Measurements from ENCODE around the gene CAMTA1. TPM values are rescaled to one million over a fixed set of nuclear protein-coding genes. Genes with fewer than 3 reads are reported as not detected.

The CAMTA1 gene
- total RNA-seq, 1 donor from 2014 or later, result 40.9 TPM

DNA sequence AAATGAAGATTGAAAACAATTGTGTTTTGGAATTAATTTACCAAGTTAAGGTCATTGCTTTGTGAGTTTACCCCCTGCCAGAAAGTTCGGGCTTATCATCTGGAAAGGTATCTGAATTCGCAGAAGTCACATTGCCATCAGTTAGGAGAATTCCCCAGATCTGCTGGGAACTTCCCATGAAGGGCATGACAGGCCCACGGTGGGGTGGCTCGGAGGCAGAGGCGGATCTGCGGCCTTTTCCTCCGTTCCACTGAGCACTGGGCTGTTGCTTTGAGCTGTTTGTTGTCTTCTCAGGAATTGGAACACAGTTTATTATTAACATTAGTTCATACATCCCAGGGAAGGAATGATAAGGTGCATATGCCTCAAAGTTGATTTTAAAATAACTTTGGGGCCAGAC, 320.0 kb downstream of the CAMTA1 start:
- DNase-seq (ENCODE audit: low read depth in 2 of 2), result no peak

- no peak for DNase-seq (ENCODE audit: low read depth in 2 of 2)
Measured at GRCh38 chr1:7106442-7107108, 321.3 kb downstream of the CAMTA1 start.

GRCh38 chr1:7107109-7107830, 322.0 kb downstream of the CAMTA1 start:
- no peak for DNase-seq (ENCODE audit: low read depth in 2 of 2)

GRCh38 chr1:7108251-7108650, 323.0 kb downstream of the CAMTA1 start:
- DNase-seq (ENCODE audit: low read depth in 2 of 2), result no peak

DNA sequence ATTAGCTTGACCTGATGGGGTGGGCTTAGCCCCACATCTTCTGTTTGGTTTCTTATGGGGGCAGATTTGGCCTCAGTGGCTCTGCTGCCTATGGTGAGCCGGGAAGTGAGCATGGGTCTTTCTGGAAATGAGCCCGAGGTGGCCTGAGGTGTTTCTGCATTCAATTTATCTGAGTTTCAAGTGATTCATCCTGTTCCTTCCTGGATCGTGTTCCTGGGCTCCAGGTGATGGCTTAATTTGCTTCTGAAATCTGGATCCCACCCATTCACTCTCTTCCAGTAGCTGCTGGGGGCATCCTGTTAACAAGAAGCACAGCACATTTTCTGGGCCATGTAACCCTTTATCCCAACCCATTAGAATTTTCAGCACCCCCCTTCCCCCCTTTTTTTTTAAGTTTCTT, 324.6 kb downstream of the CAMTA1 start:
- no peak for DNase-seq (ENCODE audit: low read depth in 2 of 2)

GRCh38 chr1:7110321-7110720, 325.1 kb downstream of the CAMTA1 start:
- DNase-seq (ENCODE audit: low read depth in 2 of 2), result no peak

DNA sequence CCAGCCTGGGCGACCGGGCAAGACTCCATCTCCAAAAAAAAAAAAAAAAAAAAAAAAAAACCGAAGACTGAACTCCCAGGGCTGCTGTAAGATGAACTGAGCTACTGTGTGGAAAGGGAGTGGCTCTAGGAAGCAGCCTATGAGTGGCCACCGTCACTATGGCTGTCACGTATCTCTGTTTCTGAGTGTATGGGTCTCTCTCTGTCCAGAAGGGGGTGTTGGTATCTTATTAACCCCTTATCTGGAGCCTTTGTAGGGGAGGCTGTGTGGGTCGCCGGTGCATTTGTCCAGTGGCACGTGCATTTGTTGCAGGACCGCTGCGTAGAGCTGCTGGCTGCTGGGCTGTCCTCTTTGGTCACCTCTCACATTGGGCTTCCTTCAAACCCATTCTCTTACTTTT, 326.6 kb downstream of the CAMTA1 start:
- no peak for DNase-seq (ENCODE audit: low read depth in 2 of 2)

DNA sequence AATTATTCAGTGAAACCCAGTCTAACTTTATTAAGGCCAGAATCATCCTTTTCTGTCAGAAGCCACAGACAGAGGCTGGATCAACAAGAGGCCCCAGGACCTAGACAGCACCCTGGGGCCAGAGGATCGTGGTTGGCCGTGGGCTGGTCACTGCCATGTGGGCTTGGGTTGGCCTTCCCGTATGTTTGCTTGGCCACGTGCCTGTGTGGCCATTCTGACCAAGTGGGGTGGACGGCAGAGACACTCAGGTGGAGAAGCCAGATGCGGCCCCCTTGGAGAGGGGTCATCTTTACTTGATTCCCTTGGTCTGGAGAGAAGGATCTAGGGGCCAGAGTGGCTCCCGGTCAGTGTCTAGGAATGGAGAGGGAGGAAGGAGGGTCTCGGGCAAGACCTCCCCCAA, 327.9 kb downstream of the CAMTA1 start:
- DNase-seq (ENCODE audit: low read depth in 2 of 2), result no peak

DNA sequence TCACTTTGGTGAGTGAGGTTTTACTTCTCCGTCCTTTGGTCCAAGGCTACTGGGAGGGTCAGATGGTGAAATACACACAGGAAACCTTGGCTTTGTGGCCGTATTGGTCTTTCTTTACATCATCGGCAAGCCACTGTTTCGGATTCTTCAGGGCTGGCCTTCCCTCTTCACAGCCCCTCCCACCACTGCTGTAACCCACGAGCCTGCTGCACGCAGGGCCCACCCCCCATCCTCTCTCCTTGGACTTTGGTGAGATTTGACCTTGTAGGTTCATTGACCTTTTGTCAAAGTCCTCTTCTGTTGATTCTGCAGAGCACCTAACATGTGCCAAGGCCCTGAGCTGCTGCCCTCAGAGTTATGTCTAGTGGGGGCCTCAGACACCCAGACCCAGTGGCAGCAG, 328.6 kb downstream of the CAMTA1 start:
- DNase-seq (ENCODE audit: low read depth in 2 of 2), result no peak

- DNase-seq (ENCODE audit: low read depth in 2 of 2), result no peak
Measured at GRCh38 chr1:7116001-7116400, 330.7 kb downstream of the CAMTA1 start.

- peak in 1 of 2 donors; percentile 14 for DNase-seq (ENCODE audit: low read depth in 2 of 2)
Measured at GRCh38 chr1:7117399-7118281, 332.4 kb downstream of the CAMTA1 start.

DNA sequence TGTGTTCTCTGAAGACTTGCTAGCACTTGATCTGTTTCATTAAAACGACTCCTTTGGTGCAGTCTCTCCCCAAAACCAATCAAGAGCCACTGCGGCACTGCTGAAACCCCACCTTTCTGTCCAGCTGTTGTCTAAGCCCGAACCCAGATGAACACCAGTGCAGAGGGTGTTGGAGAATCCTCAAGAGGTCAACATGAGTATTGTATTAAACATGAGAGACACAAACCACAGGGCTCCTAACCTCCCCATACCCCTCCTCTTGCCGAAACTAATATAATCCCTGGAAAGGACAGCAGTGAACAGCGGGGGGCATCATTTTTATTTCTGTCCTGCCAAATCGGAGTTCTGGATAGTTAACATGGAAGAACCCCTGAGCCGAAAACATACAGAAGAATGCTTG, 333.9 kb downstream of the CAMTA1 start:
- DNase-seq (ENCODE audit: low read depth in 2 of 2), result no peak

DNA sequence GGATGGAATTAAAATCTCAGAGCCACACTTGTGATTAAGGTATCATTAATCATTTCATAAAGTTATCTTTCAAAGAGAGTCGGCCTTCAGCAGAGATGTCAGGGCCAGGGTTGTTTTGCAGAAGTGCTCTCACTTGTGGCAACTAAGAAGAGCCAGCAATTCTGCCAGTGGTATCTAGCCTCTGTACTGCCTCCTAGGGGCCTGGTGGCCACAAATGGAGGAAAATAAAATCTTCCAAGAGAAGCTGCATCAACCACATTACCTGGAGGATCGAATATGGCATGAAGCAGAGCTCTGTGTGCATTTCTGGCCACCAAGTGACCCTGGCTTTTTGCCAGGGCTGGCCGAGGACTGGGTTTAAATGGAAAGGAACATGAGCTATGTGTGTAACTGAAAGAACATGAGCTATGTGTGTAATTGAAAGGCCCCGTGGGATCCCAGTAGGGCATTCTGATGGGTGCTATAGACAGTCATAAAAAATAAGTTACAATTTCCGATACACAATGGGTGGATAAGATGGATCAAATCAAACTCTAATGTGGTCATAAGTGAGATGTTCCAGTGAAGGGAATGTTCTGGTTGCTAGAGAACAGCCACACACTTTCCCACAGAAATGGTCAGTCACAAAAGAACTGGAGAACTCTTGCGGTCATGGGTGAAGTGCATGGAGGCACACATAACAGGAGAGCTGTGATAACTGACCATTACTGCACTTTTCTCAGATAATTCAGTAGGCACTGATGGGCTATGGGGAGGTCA, 335.8 kb downstream of the CAMTA1 start:
- DNase-seq (ENCODE audit: low read depth in 2 of 2), result no peak

- no peak for DNase-seq (ENCODE audit: low read depth in 2 of 2)
Measured at GRCh38 chr1:7121622-7121988, 336.4 kb downstream of the CAMTA1 start.

DNA sequence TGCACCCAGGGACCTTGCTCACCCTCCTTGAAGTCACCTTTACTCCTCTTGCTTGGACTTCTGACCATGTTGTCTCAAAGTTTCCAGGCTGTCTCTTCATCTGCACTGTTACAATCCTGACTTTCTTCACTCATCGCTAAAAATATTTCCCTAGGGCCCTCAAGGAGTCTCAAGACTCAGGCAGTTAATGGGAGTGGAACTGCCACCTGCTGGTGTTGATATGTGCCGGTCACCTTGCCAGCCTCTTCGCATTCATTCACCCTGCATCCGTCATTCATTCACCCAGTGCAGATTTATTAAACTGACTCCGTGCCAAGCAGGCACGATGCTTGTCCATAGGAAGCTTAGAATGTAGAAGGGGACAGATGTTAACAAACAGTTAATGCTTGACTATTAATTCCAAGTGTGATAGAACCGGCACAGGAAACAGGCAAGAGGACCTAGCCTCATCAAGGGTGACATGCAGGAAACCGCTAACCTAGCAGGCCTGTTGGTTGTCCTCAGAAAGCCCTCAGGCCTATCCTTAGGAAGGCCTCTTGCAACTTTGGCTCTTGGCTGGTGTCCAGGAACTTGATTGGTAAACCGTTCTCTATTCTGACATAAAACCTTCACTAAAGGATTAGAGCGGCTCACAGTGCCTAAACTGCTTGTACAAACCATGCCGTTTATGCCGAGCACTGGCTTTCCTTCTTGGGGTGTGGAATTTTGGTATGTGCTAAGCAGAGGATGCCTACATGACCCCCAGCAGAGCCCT, 342.2 kb downstream of the CAMTA1 start:
- no peak for DNase-seq (ENCODE audit: low read depth in 2 of 2)

GRCh38 chr1:7128293-7128692, 343.0 kb downstream of the CAMTA1 start:
- no peak for DNase-seq (ENCODE audit: low read depth in 2 of 2)

DNA sequence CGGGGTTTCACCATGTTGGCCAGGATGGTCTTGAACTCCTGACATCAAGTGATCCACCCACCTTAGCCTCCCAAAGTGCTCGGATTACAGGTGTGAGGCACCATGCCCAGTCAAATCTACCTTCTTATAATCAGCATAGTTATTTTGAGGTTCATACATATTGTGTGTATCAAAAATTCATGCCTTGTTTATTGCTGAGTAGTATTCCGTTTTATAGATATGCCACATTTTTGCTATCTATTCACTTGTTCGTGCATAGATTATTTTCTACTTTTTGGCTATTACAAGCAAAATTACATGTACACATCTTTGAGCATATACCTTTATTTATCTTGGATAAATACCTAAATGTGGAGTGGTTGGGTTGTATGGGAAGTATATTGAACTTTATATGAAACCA, 344.9 kb downstream of the CAMTA1 start:
- no peak for DNase-seq (ENCODE audit: low read depth in 2 of 2)

GRCh38 chr1:7135493-7135892, 350.2 kb downstream of the CAMTA1 start:
- no peak for DNase-seq (ENCODE audit: low read depth in 2 of 2)

GRCh38 chr1:7136166-7136953, 351.1 kb downstream of the CAMTA1 start:
- no peak for DNase-seq (ENCODE audit: low read depth in 2 of 2)

GRCh38 chr1:7140251-7140650, 355.0 kb downstream of the CAMTA1 start:
- no peak for DNase-seq (ENCODE audit: low read depth in 2 of 2)

Data from lung microvascular endothelial cell (primary cell).